Globus pallidus (tissue), 1 donor: ENCODE data around the gene RTCB.
A peak's percentile ranks its signal among the peaks of the same experiment; 100 is the strongest.

Experiments
- DNase-seq: peaks from one replicate; pipeline ENCODE4 v3.0.0-alpha.2; 2015; ENCODE audit warnings: low spot score

The RTCB gene

DNA sequence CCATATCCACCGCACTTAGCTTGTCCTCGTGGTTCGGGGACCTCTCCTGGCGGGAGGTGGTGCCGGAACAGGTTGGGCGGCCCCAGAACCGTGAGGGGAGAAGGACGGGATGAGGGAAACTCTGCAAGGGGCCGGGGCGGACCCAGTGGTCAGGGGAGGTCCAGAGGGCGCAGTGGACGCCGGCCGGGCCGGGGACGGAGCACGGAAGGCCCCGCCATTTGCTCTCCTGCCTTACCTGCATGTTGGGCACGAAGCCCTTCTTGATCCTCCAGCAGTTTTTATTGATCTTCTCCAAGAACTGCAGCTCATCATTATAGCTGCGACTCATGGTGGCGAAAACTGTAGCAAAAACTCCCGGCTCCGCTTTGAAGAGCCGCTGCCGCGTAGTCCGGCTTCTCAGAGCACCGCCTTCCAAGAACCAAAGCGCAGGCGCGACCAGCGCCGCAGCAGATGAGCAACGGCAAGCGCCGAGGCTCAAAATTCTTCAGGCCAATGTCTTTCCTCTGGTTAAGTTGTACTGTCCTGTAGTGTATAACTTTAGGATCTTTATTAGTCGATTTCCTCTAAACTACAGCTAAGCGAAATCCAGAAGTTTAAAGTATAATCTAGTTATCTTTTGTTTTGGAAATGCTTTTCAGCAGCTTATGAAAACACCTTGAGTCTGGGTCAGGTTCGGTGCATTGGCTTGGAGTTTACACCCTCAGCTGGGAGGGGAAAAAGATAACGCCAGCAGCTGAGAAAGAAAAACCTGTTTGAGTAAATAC lies at the start of gene RTCB:
Gene RTCB (minus strand): TSS at position 419 of the 764 bp plus-strand sequence. CDS start 91 bp downstream, at position 328.
- peak; percentile 90 for DNase-seq

DNA sequence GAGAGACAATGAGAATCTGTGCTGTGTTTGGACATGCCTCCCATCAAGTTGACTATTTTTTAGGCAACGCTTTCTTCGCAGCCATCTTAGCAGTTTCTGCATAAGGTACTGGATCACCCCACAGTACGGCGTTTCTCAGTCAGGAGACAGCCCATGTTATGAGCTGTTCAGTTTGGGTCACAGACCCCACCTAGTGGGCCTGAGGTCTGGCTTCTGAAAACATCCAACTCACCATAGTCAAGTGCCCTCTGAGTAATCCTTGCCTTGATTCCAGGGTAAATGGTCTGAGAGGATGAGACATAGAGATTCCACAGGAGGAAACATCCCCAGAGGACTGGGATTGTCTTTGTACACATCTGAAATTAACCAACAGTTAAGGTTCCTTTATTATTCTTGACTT lies 45.0 kb upstream of the RTCB start:
- DNase-seq, result no peak

DNA sequence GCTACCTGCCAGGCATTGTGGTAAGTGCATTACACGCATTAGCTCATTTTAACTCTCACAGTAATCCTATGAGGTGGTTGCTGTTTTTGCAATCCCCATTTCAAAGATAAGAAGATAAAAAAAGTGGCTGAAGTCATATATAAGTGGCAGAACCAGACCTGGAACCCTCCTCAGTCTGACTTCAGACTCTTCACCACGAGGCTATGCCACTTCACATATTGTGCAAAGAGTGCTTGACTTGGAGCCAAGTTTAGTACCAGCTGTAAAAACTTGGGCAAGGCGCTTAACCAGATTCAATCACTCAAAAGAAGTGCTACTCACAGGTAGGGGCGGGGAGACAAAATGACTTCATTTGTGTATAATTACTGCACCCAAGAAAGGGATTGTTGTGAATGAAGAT lies 36.9 kb upstream of the RTCB start:
- DNase-seq, result no peak

DNA sequence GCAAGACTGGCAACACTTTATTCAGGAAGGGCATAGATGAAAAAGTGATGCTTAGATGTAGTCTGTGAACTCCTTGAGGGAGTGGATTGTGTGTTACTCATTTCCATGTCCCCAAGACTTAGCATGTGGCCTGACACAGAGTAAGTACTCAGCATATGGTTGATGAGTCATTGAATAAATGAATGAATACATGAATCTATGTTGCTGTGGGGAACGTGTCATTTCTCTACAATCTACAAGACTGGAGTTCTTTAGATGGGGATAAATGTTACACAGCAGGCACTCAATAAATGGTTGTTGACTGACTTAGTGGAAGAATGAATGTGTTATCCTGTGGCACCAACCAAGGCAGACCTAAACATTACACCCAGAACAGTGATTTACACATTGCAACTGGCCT lies 34.3 kb upstream of the RTCB start:
- DNase-seq, result no peak

DNA sequence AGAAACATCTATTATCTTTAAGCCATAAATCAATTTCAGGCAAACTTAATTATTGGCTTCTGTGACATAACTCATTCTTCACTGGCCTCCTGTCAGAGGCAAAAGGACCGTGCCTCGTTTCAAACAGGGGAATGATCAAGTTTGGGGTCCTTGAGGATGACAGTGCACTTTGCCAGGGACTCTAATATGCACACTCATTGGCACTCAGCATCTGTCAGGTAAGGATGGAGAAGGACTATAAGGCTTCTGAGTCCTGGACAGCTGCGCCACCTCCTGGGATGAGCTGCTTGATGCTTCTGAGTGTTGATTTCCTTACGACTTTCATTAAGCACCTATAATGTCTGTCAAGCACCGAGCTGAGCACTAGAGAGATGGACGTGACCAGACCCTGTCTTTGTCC lies 32.0 kb upstream of the RTCB start:
- no peak for DNase-seq

DNA sequence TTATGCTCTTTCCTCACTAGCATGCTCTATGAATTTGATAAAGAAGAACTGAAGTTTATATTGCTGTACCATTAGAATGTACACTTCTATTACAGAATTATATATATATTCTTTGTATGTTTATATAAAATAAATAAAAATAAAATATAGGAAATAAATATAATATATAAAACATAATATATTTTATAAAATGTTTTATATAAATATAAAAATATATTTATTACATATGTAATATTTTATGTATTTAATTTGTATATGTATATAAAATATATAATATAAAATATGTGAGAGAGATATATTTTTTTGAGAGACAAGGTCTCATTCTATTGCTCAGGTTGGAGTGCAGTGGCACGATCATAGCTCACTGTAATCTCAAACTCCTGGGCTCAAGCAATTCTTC lies 18.3 kb upstream of the RTCB start:
- DNase-seq, result no peak

DNA sequence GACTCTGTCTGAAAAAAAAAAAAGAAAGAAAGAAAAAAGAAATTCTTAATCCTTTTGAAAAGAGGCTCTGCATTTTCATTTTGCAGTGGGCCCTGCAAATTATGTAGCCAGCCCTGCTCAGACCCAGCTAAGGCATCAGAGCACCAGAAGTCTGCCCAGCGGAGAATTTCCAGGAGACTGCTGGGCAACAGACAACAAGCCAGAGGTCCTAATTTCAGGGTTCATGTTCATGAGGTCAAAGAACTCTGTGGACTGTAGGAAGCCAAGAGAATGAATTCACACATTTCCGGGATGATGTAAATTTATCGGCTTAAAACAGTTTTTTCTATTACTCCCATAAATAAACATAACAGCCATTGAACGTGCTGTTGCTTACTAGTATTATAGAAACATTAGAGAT lies 14.8 kb upstream of the RTCB start:
- no peak for DNase-seq

DNA sequence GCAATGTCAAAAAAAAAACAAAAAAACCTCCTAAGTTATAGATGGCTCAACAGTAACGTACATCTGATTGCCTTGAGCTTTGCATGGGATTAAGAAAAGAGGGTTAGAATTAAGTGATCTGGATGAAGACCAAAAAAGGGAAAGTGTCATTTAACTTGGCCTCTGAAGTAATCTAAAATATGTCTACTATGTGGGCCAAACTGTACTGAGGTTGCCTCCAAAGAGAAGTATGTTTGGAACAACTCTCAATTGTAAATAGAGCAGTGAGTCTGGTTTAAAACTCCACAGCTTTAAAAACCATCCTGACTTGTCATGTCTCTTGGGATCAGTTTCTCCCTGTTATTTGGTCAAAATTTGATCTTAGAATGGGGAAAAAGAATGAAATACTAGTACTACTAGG lies 11.6 kb upstream of the RTCB start:
- no peak for DNase-seq

DNA sequence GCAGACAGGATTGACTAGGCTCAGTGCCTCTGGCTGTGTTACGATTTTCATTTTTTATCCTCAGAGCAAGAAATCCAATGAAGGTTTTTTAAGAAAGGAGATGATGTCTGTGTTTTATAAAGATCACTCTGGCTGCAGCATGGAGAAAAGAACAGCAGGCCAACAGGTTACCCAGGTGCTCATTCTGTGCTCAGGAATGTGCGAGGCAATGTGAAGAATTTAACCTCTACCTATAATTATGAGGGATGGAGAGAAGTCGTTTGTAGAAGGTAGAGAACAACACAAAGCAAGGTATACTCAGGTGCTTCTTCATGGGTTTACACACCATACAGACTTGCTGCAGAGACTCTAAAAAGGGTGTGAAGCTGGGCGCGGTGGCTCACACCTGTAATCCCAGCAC lies 10.0 kb upstream of the RTCB start:
- no peak for DNase-seq

DNA sequence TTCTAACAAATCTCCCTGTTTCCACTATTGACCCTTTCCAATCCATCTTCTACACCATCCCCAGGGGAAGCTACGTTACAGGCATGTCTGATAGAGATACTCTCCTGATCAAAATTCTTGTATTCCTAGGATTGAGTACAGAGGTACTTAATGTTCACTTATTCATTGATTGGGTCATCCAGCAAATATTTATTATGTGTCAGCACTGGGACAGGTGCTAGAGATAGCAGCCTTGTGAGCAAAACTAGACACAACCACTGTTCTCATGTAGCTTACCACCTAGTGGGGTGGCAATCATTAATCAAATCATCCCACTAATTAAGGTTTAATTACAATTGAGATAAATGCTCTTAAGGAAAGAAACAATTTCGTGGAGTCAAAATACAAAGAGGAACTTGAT lies 9.4 kb upstream of the RTCB start:
- no peak for DNase-seq

DNA sequence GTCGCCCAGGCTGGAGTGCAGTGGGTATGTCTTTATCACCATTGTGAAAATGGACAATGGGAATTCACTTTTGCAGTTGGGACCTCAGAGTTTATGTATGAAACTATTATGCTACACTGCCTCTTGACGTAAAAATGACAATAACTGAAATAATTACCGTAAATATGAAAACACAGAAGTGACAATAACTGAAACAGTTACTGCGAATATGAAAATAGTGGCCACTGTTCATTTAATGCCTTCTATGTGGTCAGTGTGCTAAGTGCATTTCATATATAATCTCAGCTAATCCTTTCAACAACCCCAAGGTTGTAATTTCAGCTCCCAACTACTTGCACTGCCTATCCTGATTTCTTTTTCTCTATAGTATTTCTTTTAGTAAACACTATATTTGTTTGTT lies 5.9 kb upstream of the RTCB start:
- no peak for DNase-seq

DNA sequence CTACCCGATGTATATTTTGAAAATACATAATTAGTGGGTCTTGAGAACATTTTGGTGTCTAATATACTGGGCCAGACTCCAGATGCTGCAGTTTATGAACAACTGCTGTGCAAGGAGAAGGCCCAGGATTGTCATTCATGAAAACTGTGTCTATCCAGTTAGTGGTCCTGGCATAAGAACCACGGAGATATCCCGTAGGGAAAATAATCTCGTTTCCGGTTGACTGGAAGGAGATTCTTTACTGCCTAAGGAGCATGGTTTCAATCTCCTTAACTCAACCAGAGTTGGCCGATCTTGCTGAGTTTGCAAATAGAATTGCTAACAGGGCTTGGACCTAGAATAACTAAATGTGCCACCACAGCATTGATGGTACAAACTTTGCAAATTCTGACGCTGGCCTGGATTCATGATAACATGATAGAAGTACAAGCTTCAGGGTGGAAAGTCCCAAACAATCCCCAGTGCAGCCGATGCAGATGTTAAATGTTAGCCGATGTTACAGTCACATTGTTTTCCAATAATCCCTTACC lies 4.6 kb upstream of the RTCB start:
- no peak for DNase-seq

DNA sequence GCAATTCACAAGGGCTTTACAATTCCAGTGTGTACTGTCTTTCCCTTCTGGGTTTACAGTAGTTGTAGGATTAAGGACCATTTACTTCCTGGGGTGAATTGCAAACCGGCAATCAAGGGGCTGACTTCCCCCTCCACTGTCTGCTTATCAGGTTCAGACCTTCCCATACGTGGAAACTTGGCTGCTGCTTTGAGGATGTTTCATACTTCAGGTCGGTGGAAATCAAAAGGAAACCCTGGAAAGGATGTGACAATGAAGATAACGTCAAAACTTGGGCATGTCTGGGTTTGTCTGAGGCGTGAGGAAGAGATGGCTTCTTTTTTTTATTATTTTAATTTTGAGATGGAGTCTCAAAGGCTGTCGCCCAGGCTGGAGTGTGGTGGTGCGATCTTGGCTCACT lies 2.1 kb upstream of the RTCB start:
- no peak for DNase-seq

DNA sequence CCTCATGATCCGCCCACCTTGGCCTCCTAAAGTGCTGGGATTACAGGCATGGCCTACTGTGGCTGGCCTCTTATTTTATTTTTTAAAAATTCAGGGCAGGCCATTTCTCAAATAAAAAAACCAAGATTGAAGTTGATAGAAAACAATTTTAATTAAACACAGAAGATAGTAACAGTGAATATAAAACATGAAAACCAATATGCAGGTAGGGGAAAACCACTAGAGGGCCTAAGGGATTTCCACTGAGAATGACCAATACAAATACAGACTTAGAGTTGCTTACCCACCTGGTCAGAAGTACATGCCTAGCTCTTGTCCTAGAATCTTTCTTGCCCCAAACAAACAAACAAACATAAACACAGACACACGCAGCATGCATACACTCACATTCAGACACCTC lies 1.7 kb upstream of the RTCB start:
- no peak for DNase-seq

DNA sequence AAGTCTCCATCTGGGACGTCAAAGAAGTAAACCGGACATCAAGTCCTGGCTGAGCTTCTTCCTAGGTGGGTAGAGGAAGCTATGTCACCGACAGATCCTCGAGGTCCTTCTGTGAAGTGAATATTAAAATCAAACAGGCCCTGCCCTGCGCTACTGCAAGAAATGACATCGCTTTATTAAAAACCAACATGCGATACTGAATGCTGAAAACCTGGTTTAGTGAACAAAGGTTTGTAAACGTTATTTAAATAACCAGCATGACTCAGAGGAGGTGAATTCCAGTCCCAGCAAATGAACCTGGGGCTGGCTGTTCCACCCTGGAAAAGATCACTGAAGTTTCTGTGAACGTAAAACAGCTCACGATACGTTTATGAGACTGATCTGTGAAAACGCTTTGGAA lies 645 bp downstream of the RTCB start:
- no peak for DNase-seq

DNA sequence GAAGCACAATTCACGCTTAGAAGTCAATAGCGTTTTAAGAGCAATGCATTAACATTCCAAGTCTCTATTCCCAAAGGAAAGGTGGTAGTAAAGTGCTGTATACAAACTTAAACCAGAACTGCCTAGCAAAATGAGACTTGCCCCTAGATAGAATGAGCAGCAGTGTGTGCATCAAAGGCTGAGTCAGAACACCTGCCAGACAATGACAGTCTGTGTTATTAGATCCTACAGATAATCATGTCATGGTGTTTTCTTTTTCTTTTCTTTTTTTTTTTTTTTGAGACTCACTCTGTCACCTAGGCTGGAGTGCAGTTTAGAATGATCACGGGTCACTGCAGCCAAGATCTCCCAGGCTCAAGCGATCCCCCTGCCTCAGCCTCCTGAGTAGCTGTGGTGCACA lies 1.6 kb downstream of the RTCB start:
- DNase-seq, result no peak

DNA sequence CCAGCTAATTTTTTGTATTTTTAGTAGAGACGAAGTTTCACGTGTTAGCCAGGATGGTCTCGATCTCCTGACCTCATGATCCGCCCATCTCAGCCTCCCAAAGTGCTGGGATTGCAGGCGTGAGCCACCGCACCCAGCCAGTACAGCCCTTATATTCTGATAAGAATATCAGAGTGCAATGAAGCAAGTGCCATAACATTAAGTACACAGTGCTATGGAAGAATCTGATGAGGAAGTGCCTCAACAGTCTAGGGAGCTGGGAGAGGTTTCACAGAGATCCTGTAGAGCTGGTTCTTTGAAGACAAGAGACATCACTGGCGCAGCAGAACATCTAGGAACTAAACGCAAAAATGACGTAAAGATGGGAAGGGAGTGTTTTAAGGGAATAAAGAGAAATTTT lies 2.1 kb downstream of the RTCB start:
- no peak for DNase-seq

DNA sequence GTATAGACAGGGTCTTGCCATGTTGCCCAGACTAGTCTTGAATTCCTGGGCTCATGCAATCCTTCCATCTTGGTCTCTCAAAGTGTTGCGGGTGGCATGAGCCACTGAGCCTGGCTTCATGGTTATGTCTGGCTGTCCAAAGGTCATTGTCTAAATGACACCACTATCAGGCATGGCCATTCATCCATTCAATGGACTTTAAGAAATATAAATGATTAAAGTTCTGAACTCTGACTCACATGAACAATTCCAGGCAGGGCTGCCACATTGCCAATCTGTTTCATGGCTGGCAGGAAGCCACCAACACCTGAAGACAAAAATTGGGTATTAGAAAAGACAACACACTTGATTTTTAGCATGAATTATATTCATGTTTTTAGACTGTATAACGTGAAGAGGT lies 4.1 kb downstream of the RTCB start:
- no peak for DNase-seq

DNA sequence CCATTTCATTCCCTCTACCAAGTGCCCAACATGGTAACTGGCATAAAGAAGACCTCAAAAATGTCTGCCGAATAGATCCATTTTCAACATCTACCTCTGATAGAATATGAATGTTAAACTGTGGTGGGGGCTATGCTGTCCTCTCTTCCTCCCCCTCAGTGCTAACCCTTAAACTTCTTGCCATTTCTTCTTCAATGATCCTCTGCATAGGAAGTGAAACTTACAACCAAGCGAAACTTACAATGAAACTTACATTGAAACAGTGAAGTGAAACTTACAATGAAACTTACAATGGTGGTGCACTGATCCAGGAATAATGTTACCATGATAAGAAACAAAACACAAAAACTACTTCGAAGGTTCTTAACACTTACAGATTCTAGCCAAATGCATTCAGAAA lies 4.7 kb downstream of the RTCB start:
- peak; percentile 31 for DNase-seq

DNA sequence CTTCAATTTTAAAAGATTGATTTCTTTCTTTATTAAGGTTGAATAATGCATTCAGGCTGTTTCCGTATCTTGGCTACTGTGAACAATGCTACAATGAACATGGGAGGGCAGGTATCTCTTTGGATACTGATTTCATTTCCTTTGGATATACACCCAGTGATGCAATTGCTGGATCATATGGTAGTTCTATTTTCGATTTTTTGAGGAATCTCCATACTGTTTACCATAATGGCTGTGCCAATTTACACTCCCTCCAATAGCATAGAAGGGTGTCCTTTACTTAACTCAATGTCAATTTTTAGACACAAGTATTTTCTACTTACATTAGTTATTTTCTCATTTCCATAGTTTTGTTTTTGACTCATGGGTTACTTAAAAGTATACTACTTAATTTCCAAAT lies 8.0 kb downstream of the RTCB start:
- no peak for DNase-seq

DNA sequence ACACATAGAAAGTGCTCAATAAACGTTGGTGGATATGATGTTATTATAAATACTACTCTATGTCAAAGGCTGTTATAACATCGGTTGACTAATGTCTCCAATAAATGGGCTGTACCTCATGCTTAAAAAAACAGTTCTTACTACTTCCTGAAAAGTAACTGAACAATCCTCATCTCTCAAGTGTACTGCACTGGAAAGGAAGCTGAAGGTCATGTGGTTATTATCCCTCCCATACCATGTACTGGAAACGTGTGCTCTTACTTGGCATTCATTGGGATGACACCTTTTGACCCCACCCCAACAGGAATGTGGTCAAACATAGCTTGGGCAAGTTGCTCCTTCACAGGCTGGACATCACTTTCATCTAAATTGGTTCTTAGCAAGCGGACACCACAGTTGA lies 10.6 kb downstream of the RTCB start:
- no peak for DNase-seq

DNA sequence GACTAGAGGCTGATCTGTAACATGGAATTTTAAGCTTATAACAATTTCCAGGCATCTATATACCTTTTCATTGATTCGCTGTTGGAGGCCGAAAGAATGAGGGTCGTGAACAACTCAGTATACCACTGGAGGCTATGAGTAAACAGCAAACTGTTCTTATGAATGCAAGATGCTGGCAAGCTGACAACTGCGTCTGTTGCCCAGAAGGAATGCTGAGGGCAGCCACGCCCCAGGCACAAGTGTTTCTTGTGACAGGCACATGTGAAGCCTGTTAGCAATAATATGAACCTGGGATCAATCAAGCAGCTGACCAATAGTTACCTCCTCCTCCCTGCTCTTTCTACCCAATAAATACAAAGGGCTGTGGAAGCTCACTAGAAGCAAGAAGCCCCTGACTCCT lies 15.3 kb downstream of the RTCB start:
- no peak for DNase-seq

DNA sequence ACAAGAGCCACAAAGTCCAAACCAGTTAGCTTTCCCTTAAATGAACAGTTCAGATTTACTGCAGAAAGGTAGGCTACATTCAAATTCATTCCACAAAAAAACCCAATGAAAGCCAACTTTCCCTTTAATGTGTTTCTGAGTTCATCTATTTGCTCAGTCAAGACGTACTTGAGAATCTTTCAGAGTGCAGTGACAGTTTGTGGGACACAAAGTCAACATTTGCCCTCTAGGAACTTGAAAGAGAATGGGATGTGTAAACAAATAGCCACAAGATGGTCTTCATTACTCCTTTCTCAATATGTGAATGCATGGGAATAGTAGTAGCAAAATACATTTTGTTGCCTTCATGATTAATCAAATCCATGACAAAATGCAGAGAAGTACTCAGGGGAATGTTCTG lies 15.8 kb downstream of the RTCB start:
- no peak for DNase-seq

DNA sequence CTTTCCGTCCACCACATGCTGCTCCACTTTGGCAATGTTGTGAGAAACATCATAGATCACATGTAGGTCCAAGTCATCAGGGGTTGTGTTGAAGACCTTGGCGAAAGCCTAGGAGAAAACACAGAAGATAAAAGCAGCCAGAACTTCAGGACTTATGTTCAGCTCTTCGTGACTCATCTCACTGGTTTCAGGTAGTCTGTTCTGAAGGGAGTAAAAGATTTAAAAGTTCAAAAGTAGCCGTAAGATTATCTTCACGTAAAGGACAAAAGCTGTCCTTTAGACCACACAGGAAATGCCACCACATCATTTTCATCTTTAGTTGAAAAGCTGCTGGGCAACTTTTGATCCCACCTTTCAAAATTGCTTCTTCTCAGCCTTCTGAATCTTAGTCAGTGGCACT lies 16.9 kb downstream of the RTCB start:
- no peak for DNase-seq
